ENCODE measurements around the gene HOXB13. TPM values are rescaled to one million over a fixed set of nuclear protein-coding genes. Genes with fewer than 3 reads are reported as not detected.

HOXB13 gene
- polyA plus RNA-seq, 2 of the 4 experiments (the other 2 are of a cell fraction), result 3.2 to 3.5 TPM

GRCh38 chr17:48776602-48777001 lies 48.1 kb upstream of the HOXB13 start:
- FAIRE-seq (peak; percentile 95), DNase-seq (ENCODE audit: low read depth in 1 of 2, low spot score in 1 of 2) (no peak), ATAC-seq (no peak)
- H3K4me1 ChIP-seq, result no peaks in the 10 kb centered on the region
- no peak overlapping the region for H3K4me3 ChIP-seq
- CTCF ChIA-PET, result interaction anchor here (1.7 to 2.7 kb wide), 3 partner anchors 10 to 102 kb away, joined by 7 to 11 read pairs (median 7); no protein-coding TSS in a partner anchor
- H3K4me2 ChIP-seq, result no peak overlapping the region
- H3K9me3 ChIP-seq, result peaks cover 11% of the 10 kb centered on the region; the same call in 1 of the 3 replicates
- TF ChIP-seq HOXA7 (CRISPR knock-in tag; IDR thresholded peaks at IDR 0.05) (no peak), RAD21 (conservative IDR thresholded peaks at IDR 0.05 in 1 of 2, IDR thresholded peaks at IDR 0.05 in 1 of 2) (no peak), POLR2AphosphoS2 (conservative IDR thresholded peaks at IDR 0.05; ENCODE audit: low read length) (no peak), PHF8 (IDR thresholded peaks at IDR 0.05; ENCODE audit: borderline replicate concordance, low read depth) (no peak), MAFK (IDR thresholded peaks at IDR 0.05; ENCODE audit: partially characterized antibody) (peak; percentile 89)
- no peak overlapping the region for H3K27ac ChIP-seq
- POLR2A ChIA-PET, result no interaction called here

DNA sequence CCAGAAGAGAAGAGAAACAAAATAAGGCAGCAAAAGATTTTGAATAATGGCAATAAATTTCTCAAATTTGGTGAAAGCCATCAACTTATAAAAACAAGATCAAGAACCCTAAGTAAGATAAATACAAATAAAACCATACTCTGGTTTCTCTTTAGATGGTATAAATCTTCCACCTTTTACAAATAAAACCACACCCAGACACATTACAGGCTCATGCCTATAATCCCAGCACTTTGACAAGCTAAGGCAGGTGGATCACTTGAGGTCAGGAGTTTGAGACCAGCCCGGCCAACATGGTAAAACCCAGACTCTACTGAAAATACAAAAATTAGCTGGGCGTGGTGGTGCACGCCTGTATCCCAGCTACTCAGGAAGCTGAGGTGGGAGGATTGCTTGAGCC lies 44.7 kb upstream of the HOXB13 start:
- CTCF ChIA-PET, result no interaction called here
- TF ChIP-seq NR3C1 (IDR thresholded peaks at IDR 0.05) (no peak), BCL3 (IDR thresholded peaks at IDR 0.05) (no peak), FOXS1 (CRISPR knock-in tag; IDR thresholded peaks at IDR 0.05) (no peak), CHD2 (IDR thresholded peaks at IDR 0.05; ENCODE audit: low read length, partially characterized antibody) (no peak), CTCF (IDR thresholded peaks at IDR 0.05) (no peak), SREBF2 (IDR thresholded peaks at IDR 0.05) (no peak), JUN (IDR thresholded peaks at IDR 0.05) (no peak), EHMT2 (IDR thresholded peaks at IDR 0.05; ENCODE audit: low read depth) (no peak), CEBPB (IDR thresholded peaks at IDR 0.05) (no peak)
- Histone ChIP-seq H3K4me3 (no peak overlapping the region), H3K27ac (no peak overlapping the region), H3K9me3 (peaks cover 11% of the 10 kb centered on the region; the same call in 1 of the 3 replicates), H3K4me2 (no peak overlapping the region), H3K4me1 (no peaks in the 10 kb centered on the region)
- POLR2A ChIA-PET, result no interaction called here
- DNase-seq (ENCODE audit: low read depth in 1 of 2, low spot score in 1 of 2), result no peak
- WGBS (ENCODE audit: missing lambda C conversion rate), result 91% methylated on average over 3 of the region's 3 CpGs
- no peak for ATAC-seq
- FAIRE-seq, result no peak

DNA sequence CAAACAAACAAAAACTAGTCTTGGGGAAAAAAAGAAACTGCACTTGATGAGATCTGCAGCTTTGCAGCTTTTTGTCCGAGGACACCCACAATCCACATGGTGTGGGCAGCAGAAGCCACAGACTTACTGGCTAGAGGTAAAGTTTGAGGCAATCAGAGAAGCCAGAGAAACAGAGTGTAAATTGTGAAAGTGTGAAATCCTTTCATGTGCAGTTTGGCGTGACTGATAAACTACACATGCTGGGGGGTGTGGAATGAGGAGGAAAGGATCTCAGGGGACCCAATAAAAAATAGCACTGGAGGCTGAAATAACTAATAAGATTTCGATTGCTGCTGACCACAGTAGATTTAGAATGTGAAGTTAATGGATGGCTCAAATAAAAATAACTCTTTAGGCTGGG lies 42.4 kb upstream of the HOXB13 start:
- ChIA-PET CTCF (interaction anchor here (18.5 kb wide), 1 partner anchor 49 kb away, joined by 171 read pairs; the partner anchor contains the start of genes PRAC1 and PRAC2), POLR2A (no interaction called here)
- Histone ChIP-seq H3K4me1 (no peaks in the 10 kb centered on the region), H3K4me3 (no peak overlapping the region), H3K9me3 (0 out of 3 replicates have a peak, but pooled peaks cover 4% of the 10 kb centered on the region), H3K27ac (no peak overlapping the region), H3K4me2 (no peak overlapping the region)
- no peak for FAIRE-seq
- ATAC-seq, result no peak
- no peak for DNase-seq (ENCODE audit: low read depth in 1 of 2, low spot score in 1 of 2)
- TF ChIP-seq JUN (IDR thresholded peaks at IDR 0.05), result no peak
- no peak for TF ChIP-seq RARB (CRISPR knock-in tag; IDR thresholded peaks at IDR 0.05)
- TF ChIP-seq, protein P1, sequence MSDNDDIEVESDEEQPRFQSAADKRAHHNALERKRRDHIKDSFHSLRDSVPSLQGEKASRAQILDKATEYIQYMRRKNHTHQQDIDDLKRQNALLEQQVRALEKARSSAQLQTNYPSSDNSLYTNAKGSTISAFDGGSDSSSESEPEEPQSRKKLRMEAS (IDR thresholded peaks at IDR 0.05), result no peak
- TF ChIP-seq MYC (IDR thresholded peaks at IDR 0.05; ENCODE audit: borderline replicate concordance, low read length), result no peak
- TF ChIP-seq EP300 (IDR thresholded peaks at IDR 0.05), result no peak
- no peak for TF ChIP-seq MAZ (IDR thresholded peaks at IDR 0.05; ENCODE audit: borderline replicate concordance, low read depth, low read length)
- no peak for TF ChIP-seq NPAS2 (CRISPR knock-in tag; IDR thresholded peaks at IDR 0.05; ENCODE audit: borderline replicate concordance)
- TF ChIP-seq HOXA7 (CRISPR knock-in tag; IDR thresholded peaks at IDR 0.05), result no peak
- no peak for TF ChIP-seq ZFP36 (IDR thresholded peaks at IDR 0.05; ENCODE audit: borderline replicate concordance, partially characterized antibody)
- no peak for TF ChIP-seq POLR2AphosphoS2 (conservative IDR thresholded peaks at IDR 0.05; ENCODE audit: low read length)
- TF ChIP-seq, protein P2, sequence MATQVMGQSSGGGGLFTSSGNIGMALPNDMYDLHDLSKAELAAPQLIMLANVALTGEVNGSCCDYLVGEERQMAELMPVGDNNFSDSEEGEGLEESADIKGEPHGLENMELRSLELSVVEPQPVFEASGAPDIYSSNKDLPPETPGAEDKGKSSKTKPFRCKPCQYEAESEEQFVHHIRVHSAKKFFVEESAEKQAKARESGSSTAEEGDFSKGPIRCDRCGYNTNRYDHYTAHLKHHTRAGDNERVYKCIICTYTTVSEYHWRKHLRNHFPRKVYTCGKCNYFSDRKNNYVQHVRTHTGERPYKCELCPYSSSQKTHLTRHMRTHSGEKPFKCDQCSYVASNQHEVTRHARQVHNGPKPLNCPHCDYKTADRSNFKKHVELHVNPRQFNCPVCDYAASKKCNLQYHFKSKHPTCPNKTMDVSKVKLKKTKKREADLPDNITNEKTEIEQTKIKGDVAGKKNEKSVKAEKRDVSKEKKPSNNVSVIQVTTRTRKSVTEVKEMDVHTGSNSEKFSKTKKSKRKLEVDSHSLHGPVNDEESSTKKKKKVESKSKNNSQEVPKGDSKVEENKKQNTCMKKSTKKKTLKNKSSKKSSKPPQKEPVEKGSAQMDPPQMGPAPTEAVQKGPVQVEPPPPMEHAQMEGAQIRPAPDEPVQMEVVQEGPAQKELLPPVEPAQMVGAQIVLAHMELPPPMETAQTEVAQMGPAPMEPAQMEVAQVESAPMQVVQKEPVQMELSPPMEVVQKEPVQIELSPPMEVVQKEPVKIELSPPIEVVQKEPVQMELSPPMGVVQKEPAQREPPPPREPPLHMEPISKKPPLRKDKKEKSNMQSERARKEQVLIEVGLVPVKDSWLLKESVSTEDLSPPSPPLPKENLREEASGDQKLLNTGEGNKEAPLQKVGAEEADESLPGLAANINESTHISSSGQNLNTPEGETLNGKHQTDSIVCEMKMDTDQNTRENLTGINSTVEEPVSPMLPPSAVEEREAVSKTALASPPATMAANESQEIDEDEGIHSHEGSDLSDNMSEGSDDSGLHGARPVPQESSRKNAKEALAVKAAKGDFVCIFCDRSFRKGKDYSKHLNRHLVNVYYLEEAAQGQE (IDR thresholded peaks at IDR 0.05), result no peak
- no peak for TF ChIP-seq RNF2 (IDR thresholded peaks at IDR 0.05; ENCODE audit: borderline replicate concordance, low read depth)
- TF ChIP-seq ATOH8 (CRISPR knock-in tag; IDR thresholded peaks at IDR 0.05; ENCODE audit: low read depth), result no peak
- WGBS (ENCODE audit: missing lambda C conversion rate), result 58% methylated on average over 3 of the region's 3 CpGs

All from A549 (cell line).